Measurements from ENCODE around the gene DHRS12.

GRCh38 chr13:51829568-51829899, 25.6 kb upstream of the DHRS12 start:
- TF ChIP-seq ATF3 (CRISPR knock-in tag; conservative IDR thresholded peaks at IDR 0.05): no peak
- TF ChIP-seq JUN (CRISPR knock-in tag; IDR thresholded peaks at IDR 0.05): no peak
- TF ChIP-seq FOXK1 (CRISPR knock-in tag; IDR thresholded peaks at IDR 0.05): no peak
- TF ChIP-seq CTCF (IDR thresholded peaks at IDR 0.05): no peak

All from WTC11 (cell line).